GM19328 (cell line): Measurements from ENCODE around the gene NAP1L5.
A peak's percentile ranks its signal among the peaks of the same experiment; 100 is the strongest.

Experiments
- ATAC-seq: cut with Tn5 transposase; IDR thresholded peaks from one replicate; pipeline ENCODE4 v1.9.1; 2021; ENCODE audit warnings: mild to moderate bottlenecking, moderate library complexity; ENCODE audit not compliant: unreplicated experiment

Gene NAP1L5

GRCh38 chr4:88661739-88662138 lies 35.9 kb downstream of the NAP1L5 start:
- no peak for ATAC-seq

GRCh38 chr4:88660446-88661294 lies 37.0 kb downstream of the NAP1L5 start:
- no peak for ATAC-seq

DNA sequence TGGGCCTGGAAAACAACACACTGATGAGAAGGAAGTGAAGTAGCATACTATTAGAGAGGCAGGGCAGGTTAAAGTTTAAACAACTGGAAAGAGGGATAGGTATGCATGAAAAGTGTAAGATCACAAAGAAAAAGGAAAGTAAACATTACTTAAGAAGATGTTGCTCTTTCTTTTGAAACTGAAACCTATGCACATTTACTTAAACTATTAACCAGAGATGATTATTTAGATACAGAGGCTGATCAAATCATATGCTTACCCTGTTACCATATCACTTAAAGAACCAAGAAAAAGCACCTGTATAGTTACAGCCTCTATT lies 37.8 kb downstream of the NAP1L5 start:
- no peak for ATAC-seq

DNA sequence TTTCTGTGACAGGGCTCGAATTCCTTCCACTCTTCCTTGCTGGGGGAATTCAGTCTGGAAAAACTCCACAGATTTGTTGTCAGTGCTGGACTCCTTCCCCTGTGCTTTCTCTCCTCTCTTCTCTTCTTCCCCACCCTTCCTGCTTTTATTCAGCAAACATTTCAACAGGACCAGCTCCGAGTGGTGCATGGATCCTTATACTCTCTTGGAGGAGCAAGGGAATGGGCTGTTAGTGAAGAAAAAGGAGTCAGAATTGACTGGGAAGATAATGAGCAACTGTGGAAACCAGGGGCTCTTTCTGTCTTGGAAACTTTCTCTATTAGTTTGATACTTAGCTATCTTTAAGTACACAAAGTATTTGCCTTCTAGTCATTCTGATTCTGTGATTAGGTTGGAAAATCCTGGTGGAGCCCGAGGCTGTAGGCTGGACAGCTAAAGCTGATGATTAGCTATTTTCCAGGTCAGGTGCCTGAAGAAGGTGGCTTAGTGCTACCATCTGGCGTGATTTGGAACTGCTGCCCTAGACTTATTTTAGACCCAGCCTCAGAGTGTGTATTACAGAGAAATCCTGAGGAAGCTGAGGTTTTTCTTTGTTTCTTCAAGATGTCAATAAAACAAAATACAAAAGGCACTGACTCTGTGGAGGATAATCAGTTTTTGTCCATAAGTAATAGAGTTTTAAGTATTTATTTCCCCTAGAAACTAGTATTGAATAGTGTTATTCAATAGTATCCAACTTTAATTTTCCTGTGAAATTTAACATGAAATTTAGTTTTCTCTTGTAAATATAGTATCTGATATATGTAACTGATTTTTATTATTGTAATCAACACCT lies 38.4 kb downstream of the NAP1L5 start:
- ATAC-seq = peak; percentile 92

DNA sequence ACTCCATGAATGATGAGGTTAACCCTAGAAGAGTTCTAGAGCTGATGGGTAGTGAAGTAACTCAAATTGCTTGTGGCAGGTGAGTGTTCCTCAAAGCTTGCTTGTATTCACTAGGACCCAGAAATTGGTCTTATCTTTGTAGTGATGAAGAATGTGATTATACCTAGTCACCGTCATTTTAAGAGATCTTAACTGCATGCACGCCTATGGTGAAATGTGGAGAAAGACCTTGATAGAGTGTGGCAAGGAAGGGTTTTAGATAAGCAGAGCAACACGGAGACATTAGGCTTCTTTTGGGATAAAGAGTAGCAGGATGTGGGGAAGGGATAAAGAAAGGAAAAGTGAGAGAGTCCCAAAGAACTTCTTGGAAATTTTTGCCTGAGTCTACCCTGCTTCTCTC lies 42.4 kb downstream of the NAP1L5 start:
- no peak for ATAC-seq

DNA sequence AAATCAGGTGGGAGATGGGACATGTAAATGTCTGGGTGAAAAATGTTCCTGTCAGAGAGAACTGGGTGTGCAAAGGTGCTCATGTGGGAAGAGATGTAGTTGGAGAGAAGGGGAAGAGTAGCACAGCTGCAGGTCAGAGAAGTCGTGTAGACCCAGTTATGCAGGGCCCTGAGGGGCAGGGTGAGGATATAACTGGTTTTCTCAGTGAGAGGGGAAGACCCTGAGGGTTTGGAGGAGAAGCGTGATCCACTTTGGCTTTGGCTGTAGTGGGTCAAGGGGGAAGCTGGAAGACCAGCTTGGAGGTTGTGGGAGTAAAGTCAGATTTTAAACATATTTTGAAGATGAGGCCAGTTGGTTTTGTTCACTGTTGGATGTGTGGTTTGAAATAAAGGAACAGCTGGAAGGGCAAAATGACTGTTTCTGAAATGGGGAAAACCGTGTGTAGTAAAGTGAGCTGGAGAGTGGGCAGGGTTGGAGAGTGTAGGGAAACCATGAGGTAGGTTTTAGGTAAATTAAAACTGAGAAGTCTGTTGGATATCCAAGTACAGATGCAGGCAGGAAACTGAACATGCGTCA lies 44.2 kb downstream of the NAP1L5 start:
- ATAC-seq = no peak

DNA sequence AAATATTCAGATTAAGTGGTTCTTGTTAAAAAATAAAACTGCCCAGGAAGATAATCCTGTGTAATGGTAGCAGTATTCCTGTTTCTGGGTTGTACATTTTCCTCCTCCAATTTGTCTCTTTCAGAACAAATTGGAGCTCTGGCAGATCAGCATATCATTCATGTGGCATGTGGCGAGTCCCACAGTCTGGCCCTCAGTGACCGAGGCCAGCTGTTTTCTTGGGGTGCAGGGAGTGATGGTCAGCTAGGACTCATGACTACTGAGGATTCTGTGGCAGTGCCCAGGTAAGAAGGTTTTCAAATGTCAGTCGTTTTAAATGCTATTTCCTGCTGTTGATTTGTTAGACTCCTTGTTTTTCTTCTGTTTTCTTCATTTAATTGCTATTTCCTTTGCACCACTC lies 47.9 kb downstream of the NAP1L5 start:
- ATAC-seq = no peak

GRCh38 chr4:88646528-88647280 lies 50.9 kb downstream of the NAP1L5 start:
- no peak for ATAC-seq

- no peak for ATAC-seq
Observed at GRCh38 chr4:88645994-88646393, 51.6 kb downstream of the NAP1L5 start.
